Inflammatory macrophage treated with lipopolysaccharide for 1 hour (primary cell): ENCODE data around the gene SLC22A3.

ENCODE experiments used
- DNase-seq, 2 donors: peaks; one replicate each; pipeline ENCODE4 v3.0.0-alpha.2; 2020 to 2022

SLC22A3 gene

GRCh38 chr6:160418370-160418769, 70.2 kb downstream of the SLC22A3 start:
- DNase-seq, result no peak

- DNase-seq, result no peak
Measured at GRCh38 chr6:160419488-160419887, 71.3 kb downstream of the SLC22A3 start.

DNA sequence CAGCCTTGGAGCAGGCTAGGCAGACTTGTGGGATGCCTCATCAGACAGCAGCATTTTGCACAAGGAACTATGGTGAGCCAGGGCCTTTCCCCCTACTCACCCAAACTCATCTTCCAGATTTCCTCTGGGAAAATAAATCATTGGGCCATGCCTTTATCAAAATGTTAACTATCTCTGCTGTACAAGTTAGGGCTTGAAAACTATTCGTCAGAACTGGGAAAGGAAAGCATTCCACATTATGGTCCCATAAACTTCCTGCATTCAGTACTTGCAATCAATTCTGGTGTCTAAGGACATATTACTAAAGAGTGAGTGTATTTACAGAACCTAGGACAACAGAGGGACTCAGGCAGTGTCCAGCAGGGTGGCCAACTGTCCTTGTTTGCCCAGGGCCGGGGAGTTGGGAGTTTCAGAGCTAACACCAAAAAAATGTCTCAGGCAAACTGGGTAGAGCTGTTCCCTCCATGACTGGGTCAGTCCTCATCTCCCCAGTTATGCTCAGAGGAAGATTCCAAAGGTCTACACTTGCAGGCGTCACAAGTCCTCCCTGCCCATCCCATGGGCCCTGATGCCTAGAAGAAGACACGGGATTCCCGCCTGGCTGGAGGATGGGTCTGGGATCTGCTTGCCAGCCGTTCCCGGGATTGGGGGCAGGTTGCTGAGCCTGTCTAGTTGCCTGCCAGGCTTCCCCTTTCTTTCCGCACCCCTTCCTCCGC, 72.2 kb downstream of the SLC22A3 start:
- DNase-seq, result no peak

DNA sequence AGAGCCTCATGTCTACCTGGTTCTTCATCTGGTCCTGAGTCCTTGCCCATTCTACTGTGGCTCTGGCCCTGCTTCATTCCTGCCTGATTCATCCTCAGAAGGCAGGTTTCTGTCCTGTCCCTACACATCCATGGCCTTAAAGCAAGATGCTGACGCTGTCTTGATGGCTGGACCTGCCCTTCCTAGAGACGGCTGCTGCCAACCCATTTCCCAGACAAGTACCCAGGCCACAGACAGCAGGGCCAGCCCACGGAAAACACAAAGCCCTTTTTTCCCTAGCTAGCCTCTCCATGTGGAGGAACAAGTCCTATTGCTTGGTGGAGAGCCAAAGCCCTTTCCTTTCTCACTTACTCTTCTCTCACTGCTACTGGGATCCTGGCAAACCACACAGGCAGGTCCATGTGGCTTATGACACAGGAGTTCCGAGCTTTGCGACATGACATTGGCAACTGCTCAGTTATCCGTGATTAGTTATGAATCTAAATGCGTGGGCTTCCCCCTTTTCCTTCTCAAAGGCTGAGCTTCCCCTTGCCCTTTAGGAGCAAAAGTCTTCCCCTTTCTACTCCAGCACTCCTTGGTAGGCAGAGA, 72.9 kb downstream of the SLC22A3 start:
- no peak for DNase-seq

DNA sequence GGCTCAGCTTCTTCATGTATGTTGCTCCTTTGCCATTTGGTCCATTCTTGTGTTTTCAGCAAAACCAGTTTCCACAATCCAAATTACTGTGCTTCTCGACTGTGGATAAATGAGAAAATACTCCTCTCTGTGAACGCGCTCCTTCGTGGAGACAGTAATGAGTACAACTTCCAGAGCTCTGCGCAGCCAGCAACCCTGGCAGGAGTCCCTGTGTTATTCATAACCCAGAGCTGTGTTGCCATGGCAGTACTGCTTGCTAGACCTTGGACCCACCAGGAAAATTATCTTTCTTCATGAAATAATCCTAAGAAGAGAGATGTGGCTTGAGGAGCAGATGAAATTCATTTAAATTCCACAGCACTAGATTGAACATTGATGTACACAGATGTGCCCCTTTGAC, 73.7 kb downstream of the SLC22A3 start:
- DNase-seq, result no peak

- no peak for DNase-seq
Measured at GRCh38 chr6:160424256-160424655, 76.1 kb downstream of the SLC22A3 start.

- DNase-seq, result peak; percentile 7 to 13
Measured at GRCh38 chr6:160426136-160426535, 78.0 kb downstream of the SLC22A3 start.

GRCh38 chr6:160427312-160428068, 79.3 kb downstream of the SLC22A3 start:
- DNase-seq, result no peak

DNA sequence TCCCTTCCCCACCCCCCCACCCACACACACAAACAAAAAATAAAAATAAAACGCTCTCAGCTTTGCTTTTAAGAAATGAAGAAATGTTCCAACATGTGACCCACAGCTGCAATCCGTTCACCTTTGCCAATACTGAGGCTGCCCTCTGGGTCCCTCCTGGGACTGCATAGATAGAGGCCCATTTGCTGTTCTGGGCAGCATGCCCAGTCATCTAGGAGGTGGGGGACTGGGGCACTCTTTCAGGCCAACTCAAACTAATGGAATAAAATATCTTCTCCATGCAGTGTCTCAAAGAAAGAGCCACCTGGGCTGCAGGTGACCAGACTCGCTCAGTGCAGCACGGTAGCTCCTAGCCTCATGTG, 79.9 kb downstream of the SLC22A3 start:
- no peak for DNase-seq

DNA sequence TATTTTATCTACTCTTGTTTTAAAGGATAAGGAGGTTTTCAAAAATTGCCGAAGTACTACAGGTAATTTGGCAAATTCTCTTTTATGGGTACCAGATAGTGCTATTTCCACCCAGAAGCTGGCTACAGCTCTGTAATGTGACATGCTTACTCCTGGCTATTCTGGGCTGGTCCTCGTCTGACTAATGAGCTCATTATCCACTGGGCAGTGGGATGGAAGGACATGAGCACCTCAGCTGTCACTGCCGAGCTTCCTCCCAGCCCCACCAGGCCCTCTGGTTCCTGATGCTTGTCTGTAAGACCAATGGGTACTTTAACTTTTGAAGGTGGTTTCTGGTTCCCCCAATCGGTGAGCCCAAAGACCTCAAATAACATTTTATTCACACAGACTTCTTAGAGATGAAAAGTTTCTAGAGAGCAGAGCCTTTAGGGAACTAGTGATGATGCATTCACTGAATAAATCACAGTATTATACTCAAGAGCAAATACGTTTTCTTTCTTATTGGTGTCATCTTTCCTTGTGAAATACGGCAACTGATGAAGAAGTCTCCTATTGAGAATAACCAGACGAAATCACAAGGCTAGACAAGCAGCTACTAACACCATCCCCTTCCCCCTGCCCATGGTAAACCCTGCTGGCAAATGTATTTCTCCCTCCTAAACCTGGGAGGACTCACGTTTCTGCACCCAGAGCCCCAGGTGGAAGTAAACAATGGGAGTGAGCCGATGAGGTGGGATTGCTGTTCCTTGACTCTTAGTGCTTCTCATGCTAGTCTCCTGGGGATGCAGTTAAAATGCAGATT, 80.8 kb downstream of the SLC22A3 start:
- DNase-seq, result no peak

GRCh38 chr6:160429620-160429895, 81.4 kb downstream of the SLC22A3 start:
- DNase-seq, result no peak

- DNase-seq, result no peak
Measured at GRCh38 chr6:160430203-160430602, 82.0 kb downstream of the SLC22A3 start.

- DNase-seq, result no peak
Measured at GRCh38 chr6:160430751-160431150, 82.6 kb downstream of the SLC22A3 start.

DNA sequence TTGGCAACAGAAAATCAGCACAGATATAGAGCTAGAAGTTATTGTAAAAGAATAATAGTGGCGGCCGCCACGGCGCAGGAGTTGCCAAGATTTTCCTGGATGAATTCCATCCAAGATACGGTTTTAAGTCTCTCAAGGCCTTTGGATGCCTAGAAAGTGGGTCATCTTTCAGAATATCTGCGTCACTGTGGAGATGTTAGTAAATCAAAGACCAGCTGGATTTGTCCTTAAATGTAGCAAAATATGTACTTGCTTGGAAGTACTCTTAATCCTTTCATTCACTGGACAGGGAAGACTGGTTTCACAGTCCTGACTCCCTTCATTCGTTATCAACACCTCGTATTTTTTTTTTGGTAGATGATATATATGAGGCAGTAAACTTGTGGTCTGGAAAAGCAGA, 83.0 kb downstream of the SLC22A3 start:
- no peak for DNase-seq

DNA sequence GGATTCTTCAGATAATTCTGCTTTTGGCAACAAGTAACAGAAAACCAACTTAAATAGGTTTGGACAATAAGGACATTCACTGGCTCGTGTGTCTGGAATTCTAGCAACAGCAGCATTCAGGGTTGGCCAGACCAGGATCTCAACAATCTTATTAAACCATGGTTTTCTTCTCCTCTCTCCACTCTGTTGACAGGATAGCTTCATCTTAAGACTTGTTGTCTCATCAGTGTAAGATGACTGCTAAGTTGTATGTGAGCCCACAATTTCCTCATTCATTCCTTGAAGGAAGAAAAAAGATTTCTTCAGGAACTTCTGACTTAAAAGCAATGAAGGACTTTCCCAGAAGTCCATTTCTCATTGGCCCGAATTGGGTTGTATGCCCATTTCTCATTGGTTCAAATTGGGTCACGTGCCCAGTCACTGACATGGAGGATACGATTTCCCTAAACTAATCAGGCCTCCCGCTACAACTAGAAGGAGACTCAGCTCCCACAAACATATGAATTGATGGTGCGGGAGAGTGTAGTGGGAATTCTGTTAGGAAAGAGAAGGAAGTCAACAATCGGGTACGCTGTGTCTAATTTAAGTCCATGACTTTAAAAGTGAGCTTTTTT, 83.7 kb downstream of the SLC22A3 start:
- no peak for DNase-seq

GRCh38 chr6:160435935-160436334, 87.8 kb downstream of the SLC22A3 start:
- DNase-seq, result no peak

DNA sequence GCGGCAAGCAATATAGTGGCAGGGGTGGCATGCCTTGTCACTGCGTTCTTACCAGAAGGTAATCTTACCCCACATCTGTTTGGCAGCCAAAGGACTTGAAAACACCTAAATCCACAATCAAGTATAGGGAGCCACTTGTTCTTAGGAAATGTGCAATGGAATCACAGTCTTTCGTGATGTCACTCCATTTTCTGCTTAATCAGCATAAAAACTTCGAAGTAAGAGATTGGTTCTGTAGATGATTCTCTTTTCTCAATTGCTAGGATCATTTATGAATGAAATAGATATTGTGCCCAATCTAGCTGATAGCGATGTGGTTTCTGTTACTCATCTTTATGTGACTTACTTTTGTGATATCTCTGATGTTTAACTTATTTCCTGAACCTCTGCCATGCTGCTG, 89.0 kb downstream of the SLC22A3 start:
- DNase-seq, result no peak

GRCh38 chr6:160437775-160438174, 89.6 kb downstream of the SLC22A3 start:
- no peak for DNase-seq

GRCh38 chr6:160438481-160438880, 90.3 kb downstream of the SLC22A3 start:
- no peak for DNase-seq

- no peak for DNase-seq
Measured at GRCh38 chr6:160439751-160440150, 91.6 kb downstream of the SLC22A3 start.

DNA sequence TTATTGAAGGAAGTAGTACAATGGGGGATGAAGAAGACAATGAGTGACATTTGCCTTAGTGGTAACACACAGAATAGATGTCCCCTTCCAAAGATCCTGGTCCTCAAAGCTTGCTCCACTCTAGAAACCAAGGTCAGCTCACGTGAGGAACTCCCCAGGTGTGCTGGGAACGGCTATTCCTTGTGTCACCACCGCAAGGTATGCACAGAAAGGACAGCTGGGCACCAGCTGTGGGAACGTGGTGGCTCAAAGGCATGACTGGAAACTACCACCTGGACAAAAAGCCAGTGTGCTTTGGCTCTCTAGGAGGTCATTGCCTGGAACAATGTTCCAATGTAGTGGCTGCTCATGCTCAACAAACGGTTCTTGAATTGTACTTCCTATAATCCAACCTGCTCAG, 94.0 kb downstream of the SLC22A3 start:
- no peak for DNase-seq

GRCh38 chr6:160445130-160445529, 97.0 kb downstream of the SLC22A3 start:
- no peak for DNase-seq

GRCh38 chr6:160447350-160447749, 99.2 kb downstream of the SLC22A3 start:
- no peak for DNase-seq
